Lower leg skin (tissue), 4 donors: Measurements from ENCODE around the gene CISH. TPM values are rescaled to one million over a fixed set of nuclear protein-coding genes. Genes with fewer than 3 reads are reported as not detected.

Experiments used
- DNase-seq, 2 donors: peaks; one replicate each; pipeline ENCODE4 v3.0.0-alpha.2; 2019; ENCODE audit warnings: low spot score in 2 of 2
- H3K4me3 ChIP-seq: fragments of 200-600 bp; sonication (generic); 2 replicates; pipeline ENCODE4 v1.5.1; 2017; ENCODE audit warnings: mild to moderate bottlenecking, low read depth; ENCODE audit not compliant: poor library complexity, severe bottlenecking
- POLR2A ChIP-seq, 2 donors: fragments of 450-650 bp; IDR thresholded peaks; one replicate each; pipeline ENCODE4 v1.6.1; 2016 to 2017; ENCODE audit warnings: antibody characterized with exemption in 2 of 2, mild to moderate bottlenecking in 1 of 2, moderate library complexity in 1 of 2
- WGBS, 2 donors: methylation state at CpG; one replicate each; pipeline ENCODE4 v1.1.5; 2018; 5-methylcytosine and 5-hydroxymethylcytosine counted together
- intact Hi-C: fragments of 100-400 bp; cut with DNase I; formaldehyde crosslinking; loops from one replicate; pipeline ENCODE4 v1.15.0; 2023; ENCODE audit warnings: low total_unique reads
- total RNA-seq, 4 donors: library from RNA; depleted of rRNA; stranded (reverse); fragments of >200 nt; gene quantifications; one replicate each; pipeline ENCODE4 v1.1.0, GENCODE V29; 2016
- TF ChIP-seq, protein P1 (sequence below), 3 donors: fragments of 450-650 bp; IDR thresholded peaks; one replicate each; pipeline ENCODE4 v1.5.1; 2016; ENCODE audit warnings: antibody characterized with exemption in 3 of 3, mild to moderate bottlenecking in 3 of 3, moderate library complexity in 2 of 3

Gene CISH
- total RNA-seq, 4 donors from 2014 or later = 10.4 to 14.5 (median 12.9) TPM

DNA sequence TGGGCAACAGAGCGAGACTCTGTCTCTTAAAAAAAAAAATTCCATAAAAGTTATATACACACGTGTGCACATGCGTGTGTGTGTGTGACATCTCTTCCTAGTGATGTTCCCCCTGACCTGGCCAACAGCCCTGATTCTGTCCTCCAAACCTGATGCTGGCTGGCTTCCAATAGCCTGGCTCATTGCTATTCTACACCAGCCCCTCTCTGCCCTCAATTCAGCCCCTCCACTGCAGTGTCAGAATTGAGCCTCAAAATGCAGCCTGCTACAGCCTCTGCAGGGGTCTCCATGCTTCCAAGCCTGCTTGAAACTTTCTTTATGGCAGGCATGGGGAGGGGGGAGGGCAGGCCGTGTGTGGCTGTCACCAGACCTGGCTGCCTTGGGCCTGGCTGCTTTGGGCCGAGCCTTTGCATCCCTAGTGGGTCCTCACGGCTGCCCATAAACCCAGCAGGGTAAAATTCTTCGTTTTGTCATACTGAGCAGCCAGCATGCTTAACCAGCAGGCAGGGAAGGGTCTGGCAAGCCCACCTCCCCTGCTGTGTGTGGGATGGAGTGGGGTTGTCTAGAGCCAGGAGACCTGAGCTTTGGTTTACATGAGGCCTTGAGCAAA is 40.5 kb upstream of the CISH start:
- no peak for DNase-seq
- 66 to 72% methylated on average over 7 of the region's 7 CpGs for WGBS, 2 donors
- H3K4me3 ChIP-seq = no peak overlapping the region
- intact Hi-C loops = no loop called here
- TF ChIP-seq, protein P1, sequence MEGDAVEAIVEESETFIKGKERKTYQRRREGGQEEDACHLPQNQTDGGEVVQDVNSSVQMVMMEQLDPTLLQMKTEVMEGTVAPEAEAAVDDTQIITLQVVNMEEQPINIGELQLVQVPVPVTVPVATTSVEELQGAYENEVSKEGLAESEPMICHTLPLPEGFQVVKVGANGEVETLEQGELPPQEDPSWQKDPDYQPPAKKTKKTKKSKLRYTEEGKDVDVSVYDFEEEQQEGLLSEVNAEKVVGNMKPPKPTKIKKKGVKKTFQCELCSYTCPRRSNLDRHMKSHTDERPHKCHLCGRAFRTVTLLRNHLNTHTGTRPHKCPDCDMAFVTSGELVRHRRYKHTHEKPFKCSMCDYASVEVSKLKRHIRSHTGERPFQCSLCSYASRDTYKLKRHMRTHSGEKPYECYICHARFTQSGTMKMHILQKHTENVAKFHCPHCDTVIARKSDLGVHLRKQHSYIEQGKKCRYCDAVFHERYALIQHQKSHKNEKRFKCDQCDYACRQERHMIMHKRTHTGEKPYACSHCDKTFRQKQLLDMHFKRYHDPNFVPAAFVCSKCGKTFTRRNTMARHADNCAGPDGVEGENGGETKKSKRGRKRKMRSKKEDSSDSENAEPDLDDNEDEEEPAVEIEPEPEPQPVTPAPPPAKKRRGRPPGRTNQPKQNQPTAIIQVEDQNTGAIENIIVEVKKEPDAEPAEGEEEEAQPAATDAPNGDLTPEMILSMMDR (IDR thresholded peaks at IDR 0.05) = no peak

DNA sequence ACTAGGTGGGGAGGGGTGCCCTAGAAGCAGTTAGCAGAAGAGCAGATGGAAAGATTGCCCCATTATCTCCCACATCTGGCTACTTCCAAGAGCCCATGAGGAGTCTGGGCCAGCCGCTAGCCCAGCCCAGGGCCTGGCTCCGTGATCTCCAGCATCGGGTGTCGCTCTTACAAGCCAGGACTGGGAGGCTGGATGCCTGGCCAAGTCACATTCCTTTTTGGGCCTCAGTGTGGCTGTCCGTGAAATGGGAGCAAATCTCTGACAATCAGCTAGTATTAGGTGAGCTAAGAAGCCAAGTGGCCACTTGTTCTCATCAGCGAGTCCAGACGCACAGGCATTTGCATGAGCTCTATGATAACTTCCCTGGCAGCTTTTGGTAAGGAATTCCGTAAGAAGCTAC is 39.9 kb upstream of the CISH start:
- no peak for TF ChIP-seq POLR2A (IDR thresholded peaks at IDR 0.05)
- TF ChIP-seq, protein P1 (IDR thresholded peaks at IDR 0.05) = no peak
- intact Hi-C loops = no loop called here
- WGBS, 2 donors = 68 to 69% methylated on average over 8 of the region's 8 CpGs
- no peak for DNase-seq
- H3K4me3 ChIP-seq = no peak overlapping the region

DNA sequence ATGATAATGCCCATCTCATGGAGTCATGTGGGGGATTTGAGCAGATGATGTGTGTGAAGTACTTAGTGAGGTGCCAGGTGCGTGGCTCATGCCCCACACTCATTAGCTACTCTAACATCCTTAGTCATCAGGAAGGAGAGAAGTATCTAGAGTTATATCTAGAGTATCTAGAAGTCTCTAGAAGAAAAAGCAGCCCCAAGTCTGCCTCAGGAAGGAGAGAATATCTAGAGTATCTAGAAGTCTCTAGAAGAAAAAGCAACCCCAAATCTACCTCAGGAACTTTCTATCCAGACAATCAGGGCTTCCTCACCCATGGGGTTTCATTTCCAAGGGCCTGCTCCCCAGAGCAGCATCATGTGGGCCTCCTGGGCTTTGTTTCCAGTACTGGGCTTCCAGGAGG is 38.4 kb upstream of the CISH start:
- DNase-seq = no peak
- H3K4me3 ChIP-seq = no peak overlapping the region
- intact Hi-C loops = no loop called here
- TF ChIP-seq POLR2A (IDR thresholded peaks at IDR 0.05) = no peak
- TF ChIP-seq, protein P1 (IDR thresholded peaks at IDR 0.05) = no peak
- WGBS, 2 donors = 91 to 96% methylated on average over 1 of the region's 1 CpG

DNA sequence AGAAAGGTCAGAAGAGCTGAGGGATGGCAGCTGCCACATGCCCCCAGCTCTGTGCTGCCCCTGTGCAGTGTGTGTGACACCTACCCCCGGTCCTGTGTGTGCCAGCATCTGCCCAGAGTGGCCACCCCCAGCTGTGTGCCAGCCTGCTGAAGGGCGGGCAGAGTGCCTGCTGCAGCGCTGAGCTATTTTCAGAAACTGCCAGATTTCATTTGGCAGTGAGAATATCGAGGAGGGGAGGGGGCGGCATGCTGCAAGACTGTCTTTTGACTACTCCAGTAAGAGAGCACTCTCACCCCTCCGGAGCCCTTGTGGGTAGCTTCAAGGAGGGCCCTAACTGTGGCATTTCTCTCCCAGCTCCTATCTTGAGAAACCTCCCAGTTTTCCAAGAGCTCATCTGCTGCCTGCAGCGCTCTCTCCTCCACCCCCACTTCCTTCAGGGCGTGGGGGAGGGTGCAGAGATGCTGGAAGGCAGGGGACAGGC is 37.9 kb upstream of the CISH start:
- intact Hi-C loops = no loop called here
- DNase-seq = no peak
- H3K4me3 ChIP-seq = no peak overlapping the region
- WGBS, 2 donors = 56 to 70% methylated on average over 8 of the region's 8 CpGs
- TF ChIP-seq POLR2A (IDR thresholded peaks at IDR 0.05) = no peak
- TF ChIP-seq, protein P1 (IDR thresholded peaks at IDR 0.05) = no peak

DNA sequence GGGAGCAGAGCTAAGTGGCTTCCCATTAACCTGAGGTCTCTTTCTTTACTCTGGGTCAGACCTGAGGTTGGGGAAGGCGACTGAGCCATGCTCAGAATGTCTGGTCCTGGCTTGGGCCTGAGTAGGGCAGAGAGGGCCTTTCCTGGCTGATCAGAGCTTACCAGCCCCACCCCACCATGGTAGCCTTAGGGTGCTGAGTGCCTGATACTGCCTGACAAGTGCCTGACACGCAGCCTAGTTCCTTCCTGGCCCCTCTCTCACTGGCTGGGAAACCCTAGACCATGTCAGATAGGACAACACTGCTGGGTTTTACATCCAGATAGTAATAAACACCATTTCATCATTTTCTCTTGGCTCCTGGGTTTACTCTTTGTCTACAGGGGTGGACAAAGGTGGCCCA is 37.4 kb upstream of the CISH start:
- no peak overlapping the region for H3K4me3 ChIP-seq
- TF ChIP-seq, protein P1 (IDR thresholded peaks at IDR 0.05) = no peak
- no peak for TF ChIP-seq POLR2A (IDR thresholded peaks at IDR 0.05)
- 81 to 83% methylated on average over 2 of the region's 2 CpGs for WGBS, 2 donors
- intact Hi-C loops = no loop called here
- DNase-seq = no peak

DNA sequence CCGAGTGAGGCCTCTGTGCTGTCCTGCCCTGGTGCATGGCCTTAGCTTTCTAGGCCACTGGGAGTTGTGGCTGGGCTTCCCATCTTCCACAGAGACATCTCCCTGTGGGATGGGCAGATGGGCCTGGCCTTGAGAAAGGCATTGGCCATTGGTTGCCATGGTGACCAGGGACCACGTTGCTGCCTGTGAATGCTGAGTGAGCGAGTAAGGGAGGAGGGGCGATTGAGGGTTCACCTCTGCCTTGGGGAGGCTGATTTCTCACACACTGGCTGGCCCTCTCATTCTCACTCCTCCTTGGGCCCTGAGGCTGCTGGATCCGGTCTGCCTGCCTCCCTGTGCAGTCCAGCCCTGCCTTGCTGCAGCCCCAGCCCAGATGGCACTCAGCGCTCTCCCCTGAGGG is 36.7 kb upstream of the CISH start:
- no peak for DNase-seq
- intact Hi-C loops = no loop called here
- no peak overlapping the region for H3K4me3 ChIP-seq
- TF ChIP-seq POLR2A (IDR thresholded peaks at IDR 0.05) = no peak
- TF ChIP-seq, protein P1 (IDR thresholded peaks at IDR 0.05) = no peak
- WGBS, 2 donors = 68 to 69% methylated on average over 6 of the region's 6 CpGs
